Body of pancreas (tissue), 4 donors: ENCODE measurements around the gene ZNF664.

ENCODE experiments used
- CTCF ChIP-seq, 7 experiments: fragments of 450-650 bp in 4 of 7; fragments of 200-600 bp in 3 of 7; sonication (generic) in 3 of 7; IDR thresholded peaks; one replicate each; pipeline ENCODE4 v1.5.1; 2016 to 2019; ENCODE audit warnings: antibody characterized with exemption in 7 of 7
- POLR2A ChIP-seq, 3 donors: fragments of 450-650 bp; IDR thresholded peaks; one replicate each; pipeline ENCODE4 v1.6.1; 2016; ENCODE audit warnings: antibody characterized with exemption in 3 of 3, mild to moderate bottlenecking in 2 of 3

- TF ChIP-seq CTCF (IDR thresholded peaks at IDR 0.05) (no peak), POLR2A (IDR thresholded peaks at IDR 0.05) (no peak)
Observed at GRCh38 chr12:123996581-123996980, 23.6 kb downstream of the ZNF664 start.
